ENCODE results near the gene VPS25.
"Not testable (repeated sequence)": the region's sequence is repeated elsewhere in the genome, so short reads cannot be mapped to it uniquely, and the experiment has no call there.

Gene VPS25

DNA sequence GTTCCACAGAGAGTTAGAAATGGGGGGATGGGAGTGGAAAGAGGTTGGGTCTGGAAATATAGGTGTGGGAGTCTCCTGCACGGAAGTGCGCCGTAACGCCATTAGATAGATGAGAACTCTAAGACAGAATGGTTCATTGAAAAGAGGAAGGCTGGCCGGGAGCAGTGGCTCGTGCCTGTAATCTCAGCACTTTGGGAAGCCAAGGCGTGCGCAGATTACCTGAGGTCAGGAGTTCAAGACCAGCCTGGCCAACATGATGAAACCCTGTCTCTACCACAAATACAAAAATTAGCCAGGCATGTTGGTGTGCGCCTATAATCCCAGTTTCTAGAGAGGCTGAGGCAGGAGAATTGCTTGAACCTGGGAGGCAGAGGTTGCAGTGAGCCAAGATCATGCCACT is 5.2 kb upstream of the VPS25 start:
- DNase-seq (ENCODE audit: low read depth): not testable (repeated sequence)

DNA sequence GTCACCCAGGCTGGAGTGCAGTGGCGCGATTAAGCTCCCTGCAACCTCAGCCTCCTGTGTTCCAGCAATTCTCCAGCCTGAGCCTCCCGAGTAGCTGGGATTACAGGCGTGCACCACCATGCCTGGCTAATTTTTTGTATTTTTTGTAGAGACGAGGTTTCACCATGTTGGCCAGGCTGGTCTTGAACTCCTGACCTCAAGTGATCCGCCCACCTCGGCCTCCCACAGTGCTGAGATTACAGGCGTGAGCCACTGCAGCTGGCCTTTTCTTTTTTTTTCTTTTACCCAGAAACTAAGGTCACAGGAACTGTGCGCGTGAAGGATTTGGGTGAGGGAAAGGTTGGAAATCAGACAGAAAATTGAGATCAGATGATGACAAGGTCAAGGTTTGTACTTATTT is 3.3 kb upstream of the VPS25 start:
- not testable (repeated sequence) for DNase-seq (ENCODE audit: low read depth)

DNA sequence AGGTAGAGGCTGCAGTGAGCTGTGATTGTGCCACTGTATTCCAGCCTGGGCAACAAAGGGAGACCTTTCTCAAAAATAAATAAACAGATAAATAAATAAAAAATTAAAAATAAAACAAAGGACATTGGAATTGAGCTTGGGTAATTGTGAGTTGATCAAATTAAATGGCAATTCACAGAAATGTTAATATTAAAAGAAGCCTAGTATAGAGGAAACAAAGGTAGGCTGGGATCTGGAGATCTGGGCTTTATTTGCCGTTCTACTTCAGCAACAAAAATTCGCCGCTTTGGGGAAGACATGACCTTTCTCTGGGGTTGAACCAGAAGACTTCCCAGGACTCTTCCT is 332 bp upstream of the VPS25 start:
- no peak for DNase-seq (ENCODE audit: low read depth)

DNA sequence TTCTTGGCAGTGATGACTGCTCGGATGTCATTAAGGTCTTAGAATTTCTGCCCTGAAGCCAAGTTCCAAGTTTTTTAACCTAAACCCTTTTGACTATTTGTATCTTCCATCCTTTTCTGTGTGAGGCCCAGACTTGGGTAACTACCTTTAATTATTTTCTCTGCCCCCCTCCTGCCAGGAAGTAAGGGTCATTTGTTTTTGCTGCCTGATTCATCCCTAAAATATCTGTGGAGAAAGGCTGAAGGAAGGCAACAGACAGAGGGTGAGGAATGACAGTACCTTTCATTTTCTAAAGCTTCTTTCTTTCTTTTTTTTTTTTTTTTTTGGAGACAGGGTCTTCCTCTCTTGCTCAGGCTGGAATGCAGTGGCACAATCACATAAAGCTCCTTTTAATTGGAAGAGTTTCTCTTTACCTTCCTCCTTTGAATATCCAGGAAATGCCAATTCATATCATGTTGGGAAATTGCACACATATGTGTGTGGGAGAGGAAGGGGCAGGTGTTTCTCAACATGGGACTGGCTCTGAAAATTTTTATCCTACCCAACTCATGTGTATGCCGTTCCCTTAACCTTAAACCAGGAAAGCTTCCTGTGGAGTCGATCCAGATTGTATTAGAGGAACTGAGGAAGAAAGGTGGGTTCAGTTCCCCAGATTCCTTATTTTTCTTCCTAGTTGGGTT is 957 bp downstream of the VPS25 start:
- DNase-seq (ENCODE audit: low read depth): no peak

DNA sequence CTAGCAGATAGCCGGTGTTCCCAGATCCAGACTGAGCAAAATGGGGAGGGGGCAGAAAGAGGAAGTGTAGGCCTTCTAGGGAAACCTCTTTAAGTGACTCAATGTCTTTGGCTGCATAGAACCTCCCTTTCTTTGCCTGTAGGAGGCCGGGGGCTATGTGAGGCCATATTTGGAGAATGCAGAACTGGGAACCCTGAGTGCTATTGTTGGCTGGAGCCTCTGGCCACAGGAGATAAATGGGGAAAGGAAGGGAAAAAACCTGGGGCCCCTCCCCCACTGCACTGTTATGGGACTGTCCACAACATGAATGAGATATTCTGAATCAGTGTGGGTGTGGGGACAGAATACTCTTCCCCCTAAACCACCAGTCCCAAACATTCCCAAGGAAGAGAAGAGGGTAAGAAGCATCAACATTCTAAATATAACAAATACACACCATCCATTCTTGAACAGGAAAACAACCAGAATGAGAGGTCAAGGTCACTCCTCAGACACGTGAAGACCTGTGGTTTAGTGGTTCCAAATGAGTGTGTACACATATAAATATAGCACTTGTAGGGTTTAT is 2.4 kb downstream of the VPS25 start:
- no peak for DNase-seq (ENCODE audit: low read depth)

DNA sequence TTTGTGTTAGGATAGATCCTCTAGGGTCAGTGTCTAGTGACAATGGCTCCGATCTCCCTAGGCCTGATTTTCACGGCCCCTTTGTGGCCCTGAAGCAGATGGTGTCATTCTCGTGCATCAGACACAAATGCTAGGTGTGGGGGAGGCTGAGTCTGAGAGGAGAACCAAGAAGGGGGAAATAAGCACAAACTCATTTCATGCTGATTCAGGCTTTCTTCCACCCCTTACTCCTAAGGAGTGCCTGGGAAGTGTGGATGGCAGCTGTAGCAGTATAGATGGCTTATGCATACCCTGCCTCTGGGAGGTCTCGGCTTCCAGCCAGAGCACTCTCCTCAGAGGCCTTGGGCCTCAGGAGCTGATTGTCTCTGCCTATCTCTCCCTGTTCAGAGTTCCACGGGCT is 5.3 kb downstream of the VPS25 start:
- DNase-seq (ENCODE audit: low read depth): no peak

DNA sequence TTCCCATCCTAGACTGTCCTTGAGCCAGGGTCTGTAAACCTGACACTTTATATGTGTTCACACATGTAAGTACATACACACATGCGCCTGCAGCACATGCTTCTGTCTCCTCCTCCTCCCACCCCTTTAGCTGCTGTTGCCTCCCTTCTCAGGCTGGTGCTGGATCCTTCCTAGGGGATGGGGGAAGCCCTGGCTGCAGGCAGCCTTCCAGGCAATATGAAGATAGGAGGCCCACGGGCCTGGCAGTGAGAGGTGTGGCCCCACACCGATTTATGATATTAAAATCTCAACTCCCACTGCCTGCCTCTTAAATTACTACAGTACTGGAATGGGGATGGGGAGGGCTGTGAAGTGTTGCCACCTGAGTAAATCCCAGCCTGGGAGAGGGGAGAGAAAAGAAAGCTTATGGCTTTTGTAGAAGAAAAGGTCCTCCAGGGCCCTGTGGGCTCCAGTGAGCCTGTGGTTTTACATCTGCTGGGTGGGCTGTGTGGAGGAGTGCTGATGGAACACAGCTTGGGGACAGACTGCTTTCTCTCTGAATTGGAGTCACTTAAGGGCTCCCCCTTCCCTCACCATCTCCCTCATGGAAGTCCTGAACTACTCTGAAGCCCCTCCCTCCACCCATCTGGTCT is 6.2 kb downstream of the VPS25 start:
- no peak for DNase-seq (ENCODE audit: low read depth)

DNA sequence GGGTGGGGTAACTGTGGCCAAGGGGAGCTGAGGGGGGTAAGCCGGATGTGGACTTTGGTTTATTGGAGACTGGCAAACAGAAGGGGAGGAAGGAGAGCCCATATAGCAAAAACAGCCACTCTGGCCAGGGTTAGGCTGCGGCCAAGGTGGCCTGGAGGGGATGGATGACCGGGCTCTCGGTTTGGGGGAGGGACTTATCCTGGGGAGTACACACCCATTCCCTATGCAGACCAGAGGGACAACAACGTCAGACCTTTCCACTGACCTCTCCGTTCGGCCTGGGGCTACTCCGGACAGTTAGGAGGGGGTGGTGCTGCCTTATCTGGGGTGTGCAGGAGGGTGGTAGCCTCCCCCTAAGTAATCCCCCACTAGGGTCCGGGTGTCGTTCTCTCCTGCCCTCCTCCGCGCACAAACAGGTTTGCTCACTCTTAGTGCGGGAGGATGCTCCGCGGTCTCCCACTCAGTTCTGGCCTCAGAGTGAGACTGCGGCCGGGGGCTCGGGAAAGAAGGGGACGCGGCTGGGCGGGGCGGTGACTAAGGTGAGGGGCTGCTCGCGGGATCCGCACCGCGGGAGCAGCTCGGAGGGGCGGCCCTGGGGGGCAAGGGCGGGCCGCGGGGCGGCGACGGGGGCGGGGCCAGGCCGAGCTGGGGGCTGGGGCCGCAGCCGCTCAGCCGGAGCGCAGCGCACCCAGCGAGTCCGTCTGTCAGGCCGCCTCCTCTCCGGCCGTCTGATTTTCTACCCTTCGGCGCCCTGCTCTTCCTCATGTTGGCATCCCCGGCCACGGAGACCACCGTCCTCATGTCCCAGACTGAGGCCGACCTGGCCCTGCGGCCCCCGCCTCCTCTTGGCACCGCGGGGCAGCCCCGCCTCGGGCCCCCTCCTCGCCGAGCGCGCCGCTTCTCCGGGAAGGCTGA is 6.9 kb downstream of the VPS25 start, which contains the start of gene WNK4:
TSS of gene WNK4 (plus strand) at position 675 of the 915 bp plus-strand sequence. CDS start at position 764, 89 bp downstream.
- no peak for DNase-seq (ENCODE audit: low read depth)

DNA sequence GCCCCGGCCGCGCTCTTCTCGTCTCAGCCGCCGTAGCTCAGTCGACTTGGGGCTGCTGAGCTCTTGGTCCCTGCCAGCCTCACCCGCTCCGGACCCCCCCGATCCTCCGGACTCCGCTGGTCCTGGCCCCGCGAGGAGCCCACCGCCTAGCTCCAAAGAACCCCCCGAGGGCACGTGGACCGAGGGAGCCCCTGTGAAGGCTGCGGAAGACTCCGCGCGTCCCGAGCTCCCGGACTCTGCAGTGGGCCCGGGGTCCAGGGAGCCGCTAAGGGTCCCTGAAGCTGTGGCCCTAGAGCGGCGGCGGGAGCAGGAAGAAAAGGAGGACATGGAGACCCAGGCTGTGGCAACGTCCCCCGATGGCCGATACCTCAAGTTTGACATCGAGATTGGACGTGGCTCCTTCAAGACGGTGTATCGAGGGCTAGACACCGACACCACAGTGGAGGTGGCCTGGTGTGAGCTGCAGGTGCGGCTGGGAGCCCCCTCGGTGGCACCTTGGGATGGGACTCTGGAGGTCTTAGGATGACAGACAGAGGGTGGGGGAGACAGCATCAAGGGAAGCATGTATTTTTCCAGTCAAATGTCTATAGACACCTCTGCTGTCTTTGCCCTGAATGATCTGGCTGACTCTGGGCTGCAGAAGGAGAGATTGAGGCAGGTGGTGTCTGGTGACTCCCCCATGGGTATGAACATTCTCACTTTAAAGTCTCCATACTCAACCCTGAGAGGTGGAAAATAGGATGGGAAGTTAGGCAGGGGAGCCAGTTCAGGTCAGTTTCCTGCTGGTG is 7.8 kb downstream of the VPS25 start:
- DNase-seq (ENCODE audit: low read depth): no peak

DNA sequence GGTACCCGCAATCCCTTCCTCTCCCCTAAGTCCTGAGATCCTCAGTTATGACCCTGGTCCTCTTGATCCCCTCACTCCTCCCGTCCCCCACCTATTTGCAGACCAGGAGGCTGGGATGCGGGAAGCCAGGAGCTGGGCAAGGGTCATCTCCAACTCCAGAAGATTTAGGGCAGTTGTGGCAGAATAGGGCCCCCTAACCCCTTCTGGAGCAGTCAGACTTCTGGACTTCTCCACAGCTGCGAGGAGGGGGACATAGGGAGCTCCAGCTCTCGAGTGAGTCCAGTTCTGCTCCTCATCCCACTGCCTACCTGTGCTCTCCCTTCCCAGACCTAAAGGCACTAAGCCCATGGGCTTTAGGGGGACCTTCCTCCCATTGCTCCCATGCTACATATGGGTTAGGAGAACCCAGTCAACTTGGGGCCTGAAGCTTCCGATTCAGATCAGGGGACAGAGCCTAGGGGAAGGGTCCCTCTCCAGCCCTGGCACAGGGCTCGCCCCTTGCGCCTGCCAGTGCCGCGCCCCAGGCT is 8.5 kb downstream of the VPS25 start:
- no peak for DNase-seq (ENCODE audit: low read depth)

DNA sequence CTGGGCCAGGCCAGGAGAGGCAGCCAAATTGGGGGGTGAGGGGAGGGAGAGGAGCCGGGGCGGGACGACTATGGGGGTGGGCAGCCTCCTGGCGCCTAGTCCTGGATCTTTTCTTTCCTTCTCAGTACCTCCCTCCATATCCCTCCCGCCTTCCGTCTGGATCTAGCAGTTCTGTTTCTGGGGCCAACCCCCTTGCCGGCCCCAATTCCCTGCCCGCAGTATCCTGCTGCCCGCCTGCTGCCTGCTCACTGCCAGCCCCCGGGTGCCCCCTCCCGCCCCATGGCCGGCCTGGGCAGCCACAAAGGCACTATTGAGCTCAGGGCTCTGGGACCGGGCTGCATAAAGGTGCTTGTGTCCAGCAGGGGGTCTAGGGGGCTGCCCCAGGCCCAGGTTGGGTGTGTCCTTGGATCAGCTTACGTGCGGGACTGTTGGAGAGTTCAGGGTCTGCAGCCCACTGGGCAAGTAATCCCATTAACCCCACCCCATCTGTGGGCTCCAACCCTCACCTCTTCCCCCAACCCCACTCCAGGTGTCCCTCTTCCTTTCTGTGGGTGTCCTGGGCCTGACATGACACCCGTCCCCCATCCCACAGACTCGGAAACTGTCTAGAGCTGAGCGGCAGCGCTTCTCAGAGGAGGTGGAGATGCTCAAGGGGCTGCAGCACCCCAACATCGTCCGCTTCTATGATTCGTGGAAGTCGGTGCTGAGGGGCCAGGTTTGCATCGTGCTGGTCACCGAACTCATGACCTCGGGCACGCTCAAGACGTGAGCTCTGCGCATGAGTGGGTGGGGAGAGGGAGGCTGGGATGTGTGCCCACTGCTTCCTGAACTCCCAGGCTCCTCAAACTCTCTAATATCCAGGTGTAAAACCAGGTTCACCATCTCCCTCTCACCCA is 9.2 kb downstream of the VPS25 start:
- DNase-seq (ENCODE audit: low read depth): no peak

DNA sequence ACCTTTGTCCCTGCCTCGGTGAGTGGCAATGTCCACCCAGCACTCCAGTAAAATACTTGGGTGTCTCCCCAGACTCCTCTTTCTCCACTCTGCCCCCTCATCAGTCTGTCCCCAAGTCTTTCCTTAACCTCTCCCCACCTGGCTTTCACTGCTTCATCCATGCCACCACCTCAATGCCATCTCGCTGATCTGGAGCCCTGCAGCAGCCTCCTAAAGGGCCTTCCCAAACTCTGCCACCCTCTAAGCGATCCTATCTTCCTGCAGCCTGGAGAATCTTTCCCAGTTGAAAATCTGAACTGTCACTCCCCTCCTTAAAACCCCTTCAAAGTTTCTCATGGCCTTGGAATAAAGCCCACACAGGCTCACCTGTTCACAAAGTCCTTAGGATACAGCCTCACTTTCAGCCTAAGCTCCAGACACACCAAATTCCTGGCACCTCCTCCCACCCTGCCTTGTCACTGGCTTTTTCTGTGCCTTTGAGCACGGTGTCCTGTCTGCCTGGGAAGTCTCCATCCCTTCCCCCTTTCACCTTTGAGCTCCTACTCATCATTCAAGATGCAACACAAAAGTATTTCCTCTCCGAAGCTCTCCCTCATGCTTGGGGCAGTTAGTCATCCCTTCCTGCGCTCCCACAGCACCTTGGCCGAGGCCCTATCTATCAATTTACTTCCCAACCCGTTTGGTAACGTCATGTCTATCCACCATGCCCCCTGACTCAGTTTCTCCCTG is 10.0 kb downstream of the VPS25 start:
- DNase-seq (ENCODE audit: low read depth): no peak

DNA sequence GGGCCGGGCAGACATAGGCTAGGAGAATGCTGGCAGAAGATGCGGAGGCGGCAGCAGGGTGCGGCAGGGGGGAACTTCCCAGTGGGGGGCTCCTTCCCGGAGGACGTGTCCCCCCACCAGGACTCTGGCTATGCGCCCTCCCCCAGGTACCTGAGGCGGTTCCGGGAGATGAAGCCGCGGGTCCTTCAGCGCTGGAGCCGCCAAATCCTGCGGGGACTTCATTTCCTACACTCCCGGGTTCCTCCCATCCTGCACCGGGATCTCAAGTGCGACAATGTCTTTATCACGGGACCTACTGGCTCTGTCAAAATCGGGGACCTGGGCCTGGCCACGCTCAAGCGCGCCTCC is 10.5 kb downstream of the VPS25 start:
- DNase-seq (ENCODE audit: low read depth): no peak

DNA sequence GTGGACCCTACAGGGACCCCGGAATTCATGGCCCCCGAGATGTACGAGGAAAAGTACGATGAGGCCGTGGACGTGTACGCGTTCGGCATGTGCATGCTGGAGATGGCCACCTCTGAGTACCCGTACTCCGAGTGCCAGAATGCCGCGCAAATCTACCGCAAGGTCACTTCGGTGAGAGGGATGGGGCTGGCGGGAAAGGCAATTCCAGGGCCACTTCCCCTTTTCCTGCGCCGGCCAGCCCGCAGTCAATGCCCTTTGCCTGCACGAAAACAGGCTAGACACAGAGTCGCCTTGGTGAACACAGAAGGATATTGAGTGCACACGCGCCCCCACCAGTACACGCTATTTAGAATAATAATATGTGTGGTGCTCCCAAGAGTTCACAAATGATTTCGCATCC is 11.2 kb downstream of the VPS25 start:
- DNase-seq (ENCODE audit: low read depth): no peak

DNA sequence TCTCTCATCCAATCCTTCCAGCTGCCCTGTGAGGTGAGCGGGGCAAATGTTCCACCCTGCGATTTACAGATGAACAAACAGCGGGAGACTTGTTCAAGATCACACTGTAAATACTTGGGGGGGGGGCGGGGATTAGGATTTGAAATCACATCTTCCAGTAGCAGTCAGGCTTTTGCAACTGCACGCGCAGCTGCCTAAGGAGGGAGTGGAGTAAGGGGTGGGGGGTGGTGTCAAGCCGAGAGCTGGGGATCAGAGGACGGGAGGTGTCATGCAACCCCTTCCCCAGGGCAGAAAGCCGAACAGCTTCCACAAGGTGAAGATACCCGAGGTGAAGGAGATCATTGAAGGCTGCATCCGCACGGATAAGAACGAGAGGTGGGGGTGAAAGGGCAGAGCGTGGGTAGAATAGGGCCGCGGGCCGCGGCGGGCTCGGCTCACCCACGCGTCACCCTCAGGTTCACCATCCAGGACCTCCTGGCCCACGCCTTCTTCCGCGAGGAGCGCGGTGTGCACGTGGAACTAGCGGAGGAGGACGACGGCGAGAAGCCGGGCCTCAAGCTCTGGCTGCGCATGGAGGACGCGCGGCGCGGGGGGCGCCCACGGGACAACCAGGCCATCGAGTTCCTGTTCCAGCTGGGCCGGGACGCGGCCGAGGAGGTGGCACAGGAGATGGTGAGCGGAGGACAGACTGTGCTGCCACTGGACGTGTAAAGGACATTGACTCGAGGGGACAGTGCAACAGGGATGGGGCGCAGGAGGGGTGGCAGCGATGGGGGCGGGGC is 11.8 kb downstream of the VPS25 start:
- DNase-seq (ENCODE audit: low read depth): no peak

DNA sequence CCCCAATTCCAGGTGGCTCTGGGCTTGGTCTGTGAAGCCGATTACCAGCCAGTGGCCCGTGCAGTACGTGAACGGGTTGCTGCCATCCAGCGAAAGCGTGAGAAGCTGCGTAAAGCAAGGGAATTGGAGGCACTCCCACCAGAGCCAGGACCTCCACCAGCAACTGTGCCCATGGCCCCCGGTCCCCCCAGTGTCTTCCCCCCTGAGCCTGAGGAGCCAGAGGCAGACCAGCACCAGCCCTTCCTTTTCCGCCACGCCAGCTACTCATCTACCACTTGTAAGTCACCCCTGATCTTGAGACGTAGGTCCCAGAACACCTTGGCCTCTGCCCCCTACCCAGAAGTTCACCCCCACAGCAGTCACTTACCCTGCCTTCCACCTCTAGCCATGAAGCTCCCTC is 14.0 kb downstream of the VPS25 start:
- no peak for DNase-seq (ENCODE audit: low read depth)

DNA sequence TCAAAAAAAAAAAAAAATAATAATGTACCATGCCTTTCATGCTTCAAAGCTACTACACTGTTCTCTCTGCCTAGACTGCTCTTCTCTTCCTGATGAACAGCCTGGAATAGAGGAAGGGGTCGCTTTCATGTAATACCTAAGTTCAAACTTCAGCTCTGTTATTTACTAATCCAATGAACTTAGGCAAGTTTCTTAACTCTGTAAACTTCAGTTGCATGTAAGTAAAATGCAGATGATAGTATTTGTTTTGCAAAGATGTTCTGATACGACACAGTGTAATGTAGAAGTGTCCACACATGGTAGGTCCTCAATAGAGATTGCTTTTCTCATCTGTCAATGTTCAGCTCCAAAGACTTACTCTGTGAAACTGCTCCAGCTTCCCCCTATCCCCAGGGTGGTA is 18.7 kb downstream of the VPS25 start:
- no peak for DNase-seq (ENCODE audit: low read depth)

DNA sequence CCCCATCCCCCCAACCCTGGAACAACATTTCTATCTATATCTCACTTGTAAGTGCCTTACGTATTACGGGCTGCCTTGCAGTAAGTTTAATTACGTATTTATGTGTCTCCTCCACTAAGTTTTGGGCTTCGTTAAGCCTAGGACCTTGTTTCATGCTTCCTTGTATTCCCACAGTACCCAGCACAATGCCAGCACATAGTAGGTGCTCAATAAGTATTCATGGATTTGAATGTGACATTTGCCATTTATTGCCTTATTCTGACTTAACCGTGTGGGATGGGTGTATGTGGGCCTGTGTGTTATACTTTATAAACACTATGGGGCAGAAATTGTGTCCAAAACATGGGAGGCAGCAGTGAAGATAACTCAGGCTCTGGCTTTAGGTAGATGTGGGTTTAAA is 19.3 kb downstream of the VPS25 start:
- DNase-seq (ENCODE audit: low read depth): no peak

DNA sequence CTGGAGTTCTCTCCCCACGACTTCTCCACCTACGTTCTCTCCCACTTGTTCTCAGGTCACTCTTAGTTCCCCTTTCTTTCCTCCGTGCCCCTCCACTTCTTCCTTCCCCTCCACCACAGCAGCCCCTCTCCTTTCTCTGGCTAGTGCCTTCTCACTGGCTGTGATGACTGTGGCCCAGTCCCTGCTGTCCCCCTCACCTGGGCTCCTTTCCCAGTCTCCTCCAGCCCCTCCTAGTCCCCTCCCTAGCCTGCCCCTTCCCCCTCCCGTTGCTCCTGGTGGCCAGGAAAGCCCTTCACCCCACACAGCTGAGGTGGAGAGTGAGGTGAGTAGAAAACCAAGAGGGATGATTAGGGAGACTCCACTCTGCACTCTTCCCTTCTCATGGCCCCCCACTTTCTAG is 21.8 kb downstream of the VPS25 start:
- no peak for DNase-seq (ENCODE audit: low read depth)

Measured in T-helper 22 cell (primary cell).